Fibroblast of upper back skin (primary cell): ENCODE data around the gene SLC35G6.

Source experiments
- DNase-seq: peaks from one replicate; pipeline ENCODE4 v3.0.0-alpha.2; 2013

The SLC35G6 gene

DNA sequence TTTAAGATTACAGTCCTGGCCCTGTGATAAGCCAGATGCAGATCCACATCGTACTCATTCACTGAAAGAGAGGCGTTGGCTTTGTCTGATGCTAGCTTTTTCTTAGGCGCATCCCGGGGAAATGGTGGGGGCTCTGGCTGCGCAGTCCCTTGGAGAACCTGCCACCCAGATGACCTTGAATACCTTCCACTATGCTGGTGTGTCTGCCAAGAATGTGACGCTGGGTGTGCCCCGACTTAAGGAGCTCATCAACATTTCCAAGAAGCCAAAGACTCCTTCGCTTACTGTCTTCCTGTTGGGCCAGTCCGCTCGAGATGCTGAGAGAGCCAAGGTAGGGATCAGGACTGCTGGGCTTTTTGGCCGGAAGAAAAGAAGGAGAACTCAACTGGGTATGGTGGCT lies 26.9 kb downstream of the SLC35G6 start:
- DNase-seq: no peak

DNA sequence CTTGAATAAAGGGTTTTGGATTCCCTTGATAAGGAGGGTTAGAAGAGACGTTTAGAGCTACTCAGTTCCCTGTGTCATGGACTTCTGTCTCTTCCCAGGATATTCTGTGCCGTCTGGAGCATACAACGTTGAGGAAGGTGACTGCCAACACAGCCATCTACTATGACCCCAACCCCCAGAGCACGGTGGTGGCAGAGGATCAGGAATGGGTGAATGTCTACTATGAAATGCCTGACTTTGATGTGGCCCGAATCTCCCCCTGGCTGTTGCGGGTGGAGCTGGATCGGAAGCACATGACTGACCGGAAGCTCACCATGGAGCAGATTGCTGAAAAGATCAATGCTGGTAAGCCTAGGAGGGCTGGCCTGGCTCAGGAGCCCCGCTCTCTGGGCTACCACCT lies 27.6 kb downstream of the SLC35G6 start:
- DNase-seq: no peak

DNA sequence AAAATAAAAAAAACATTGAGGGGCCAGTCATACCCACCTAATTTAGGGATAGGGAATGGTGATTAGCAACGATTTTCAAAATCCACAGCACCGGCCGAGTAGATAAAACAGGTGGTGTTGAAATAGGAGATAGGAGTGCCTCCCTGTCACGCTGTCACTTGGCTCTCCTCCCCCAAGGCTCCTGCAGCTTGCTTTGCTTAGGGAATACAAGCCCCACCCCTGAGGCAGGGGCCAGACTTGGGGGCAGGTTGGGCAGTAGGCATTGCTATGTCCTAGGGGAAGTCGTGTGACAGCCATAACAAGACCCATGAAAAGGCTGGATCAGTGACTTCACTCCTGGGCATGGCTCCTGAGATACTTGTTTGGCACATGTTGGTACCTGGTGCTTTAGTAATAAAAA lies 28.7 kb downstream of the SLC35G6 start:
- DNase-seq: no peak

DNA sequence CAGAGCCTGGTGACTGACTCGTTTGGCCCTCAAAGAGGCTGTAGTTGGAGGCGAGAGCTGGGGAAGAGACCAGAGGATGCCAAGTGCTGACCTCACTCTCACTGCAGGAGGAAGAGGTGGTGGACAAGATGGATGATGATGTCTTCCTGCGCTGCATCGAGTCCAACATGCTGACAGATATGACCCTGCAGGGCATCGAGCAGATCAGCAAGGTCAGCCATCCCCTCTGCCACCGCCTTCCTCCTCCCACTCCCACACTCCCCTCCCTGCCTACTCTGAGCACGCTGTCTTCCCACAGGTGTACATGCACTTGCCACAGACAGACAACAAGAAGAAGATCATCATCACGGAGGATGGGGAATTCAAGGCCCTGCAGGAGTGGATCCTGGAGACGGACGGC lies 29.9 kb downstream of the SLC35G6 start:
- DNase-seq: no peak

DNA sequence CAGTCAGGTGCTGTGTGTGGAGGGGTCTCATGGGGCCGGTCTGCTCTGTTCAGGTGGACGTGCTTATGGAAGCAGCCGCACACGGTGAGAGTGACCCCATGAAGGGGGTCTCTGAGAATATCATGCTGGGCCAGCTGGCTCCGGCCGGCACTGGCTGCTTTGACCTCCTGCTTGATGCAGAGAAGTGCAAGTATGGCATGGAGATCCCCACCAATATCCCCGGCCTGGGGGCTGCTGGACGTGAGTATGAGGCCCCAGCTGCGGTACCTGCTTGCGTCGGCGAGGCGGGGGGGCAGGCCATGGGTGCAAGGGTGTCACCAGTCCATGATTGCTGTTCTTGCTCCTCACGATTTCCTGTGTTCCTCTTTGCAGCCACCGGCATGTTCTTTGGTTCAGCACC lies 30.9 kb downstream of the SLC35G6 start:
- no peak for DNase-seq

DNA sequence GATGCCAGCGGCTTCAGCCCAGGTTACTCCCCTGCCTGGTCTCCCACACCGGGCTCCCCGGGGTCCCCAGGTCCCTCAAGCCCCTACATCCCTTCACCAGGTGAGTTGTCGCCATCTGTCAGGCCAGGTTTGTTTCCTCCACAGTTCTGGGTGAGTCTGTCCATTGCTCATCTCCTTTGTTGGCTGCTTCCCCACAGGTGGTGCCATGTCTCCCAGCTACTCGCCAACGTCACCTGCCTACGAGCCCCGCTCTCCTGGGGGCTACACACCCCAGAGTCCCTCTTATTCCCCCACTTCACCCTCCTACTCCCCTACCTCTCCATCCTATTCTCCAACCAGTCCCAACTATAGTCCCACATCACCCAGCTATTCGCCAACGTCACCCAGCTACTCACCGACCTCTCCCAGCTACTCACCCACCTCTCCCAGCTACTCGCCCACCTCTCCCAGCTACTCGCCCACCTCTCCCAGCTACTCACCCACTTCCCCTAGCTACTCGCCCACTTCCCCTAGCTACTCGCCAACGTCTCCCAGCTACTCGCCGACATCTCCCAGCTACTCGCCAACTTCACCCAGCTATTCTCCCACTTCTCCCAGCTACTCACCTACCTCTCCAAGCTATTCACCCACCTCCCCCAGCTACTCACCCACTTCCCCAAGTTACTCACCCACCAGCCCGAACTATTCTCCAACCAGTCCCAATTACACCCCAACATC lies 31.7 kb downstream of the SLC35G6 start:
- no peak for DNase-seq

DNA sequence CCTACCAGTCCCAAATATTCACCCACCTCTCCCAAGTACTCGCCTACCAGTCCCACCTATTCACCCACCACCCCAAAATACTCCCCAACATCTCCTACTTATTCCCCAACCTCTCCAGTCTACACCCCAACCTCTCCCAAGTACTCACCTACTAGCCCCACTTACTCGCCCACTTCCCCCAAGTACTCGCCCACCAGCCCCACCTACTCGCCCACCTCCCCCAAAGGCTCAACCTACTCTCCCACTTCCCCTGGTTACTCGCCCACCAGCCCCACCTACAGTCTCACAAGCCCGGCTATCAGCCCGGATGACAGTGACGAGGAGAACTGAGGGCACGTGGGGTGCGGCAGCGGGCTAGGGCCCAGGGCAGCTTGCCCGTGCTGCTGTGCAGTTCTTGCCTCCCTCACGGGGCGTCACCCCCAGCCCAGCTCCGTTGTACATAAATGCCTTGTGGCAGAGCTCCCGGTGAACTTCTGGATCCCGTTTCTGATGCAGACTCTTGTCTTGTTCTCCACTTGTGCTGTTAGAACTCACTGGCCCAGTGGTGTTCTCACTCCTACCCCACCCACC lies 32.7 kb downstream of the SLC35G6 start:
- DNase-seq: no peak

DNA sequence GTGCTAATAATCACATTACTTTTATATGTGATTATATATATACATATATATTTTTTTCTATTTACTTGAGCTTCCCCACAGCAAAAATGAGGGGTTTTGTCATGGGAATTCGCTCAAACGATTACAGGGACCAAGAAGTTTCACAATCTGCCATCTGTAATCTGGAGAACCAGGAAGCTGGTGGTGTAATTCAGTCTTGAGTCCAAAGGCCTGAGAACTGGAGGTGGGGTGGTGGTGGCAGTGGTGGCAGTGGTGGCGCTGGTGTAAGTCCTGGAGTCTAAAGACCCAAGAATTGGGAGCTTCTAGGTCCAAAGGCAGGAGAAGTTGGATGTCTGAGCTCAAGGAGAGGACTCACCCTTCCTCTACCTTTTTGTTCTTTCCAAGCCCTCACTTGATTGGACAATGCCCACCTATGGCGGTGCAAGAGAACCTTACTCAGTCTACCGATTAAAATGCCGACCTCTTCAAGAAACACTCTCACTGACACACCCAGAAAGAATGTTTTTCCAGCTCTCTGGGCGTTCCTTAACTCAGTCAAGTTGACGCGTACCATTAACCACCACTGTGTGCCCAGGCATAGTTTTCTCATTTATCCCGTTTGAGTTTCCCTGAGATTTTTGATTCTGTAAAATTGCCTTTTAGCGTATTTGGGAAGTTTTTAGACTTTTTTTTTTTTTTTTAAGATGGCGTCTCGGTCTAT lies 34.8 kb downstream of the SLC35G6 start:
- DNase-seq: no peak

DNA sequence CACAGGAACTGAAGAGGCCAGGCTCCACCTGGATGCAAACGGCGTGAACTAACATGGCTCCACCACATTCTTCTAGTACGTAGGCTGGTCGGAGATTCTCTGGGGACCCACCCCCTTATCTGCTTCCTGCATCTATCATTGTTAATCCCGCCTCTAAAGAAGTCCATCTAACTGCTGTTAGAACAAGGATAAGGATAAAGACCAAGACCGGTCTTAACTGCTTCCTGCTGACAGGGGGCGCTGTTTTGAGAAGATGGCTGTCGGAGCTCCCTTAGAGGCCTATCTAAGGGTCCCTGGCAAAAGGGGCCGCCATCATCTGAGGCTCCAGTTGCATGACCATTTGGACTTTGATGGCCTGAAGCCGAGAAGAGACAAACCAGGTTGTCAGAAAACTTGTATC lies 41.8 kb downstream of the SLC35G6 start:
- no peak for DNase-seq

DNA sequence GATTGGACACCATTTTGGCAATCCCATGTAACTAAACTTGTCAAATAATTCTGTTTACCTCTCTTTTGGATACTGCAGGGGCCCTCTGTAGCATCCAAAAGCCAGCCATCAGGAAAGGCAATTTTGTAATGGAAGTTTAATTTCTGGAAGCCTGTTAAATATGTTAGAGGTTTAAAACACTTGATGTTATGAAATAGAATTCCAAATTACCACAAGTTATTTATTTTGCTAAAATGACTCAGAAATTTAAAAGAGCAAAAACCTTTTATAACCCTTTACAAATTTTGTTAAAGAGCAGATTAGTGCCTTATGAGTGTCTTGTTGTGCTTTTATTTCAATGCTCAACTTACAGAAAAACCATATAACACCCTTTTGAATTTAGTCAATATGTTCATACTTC lies 47.6 kb downstream of the SLC35G6 start:
- DNase-seq: no peak

DNA sequence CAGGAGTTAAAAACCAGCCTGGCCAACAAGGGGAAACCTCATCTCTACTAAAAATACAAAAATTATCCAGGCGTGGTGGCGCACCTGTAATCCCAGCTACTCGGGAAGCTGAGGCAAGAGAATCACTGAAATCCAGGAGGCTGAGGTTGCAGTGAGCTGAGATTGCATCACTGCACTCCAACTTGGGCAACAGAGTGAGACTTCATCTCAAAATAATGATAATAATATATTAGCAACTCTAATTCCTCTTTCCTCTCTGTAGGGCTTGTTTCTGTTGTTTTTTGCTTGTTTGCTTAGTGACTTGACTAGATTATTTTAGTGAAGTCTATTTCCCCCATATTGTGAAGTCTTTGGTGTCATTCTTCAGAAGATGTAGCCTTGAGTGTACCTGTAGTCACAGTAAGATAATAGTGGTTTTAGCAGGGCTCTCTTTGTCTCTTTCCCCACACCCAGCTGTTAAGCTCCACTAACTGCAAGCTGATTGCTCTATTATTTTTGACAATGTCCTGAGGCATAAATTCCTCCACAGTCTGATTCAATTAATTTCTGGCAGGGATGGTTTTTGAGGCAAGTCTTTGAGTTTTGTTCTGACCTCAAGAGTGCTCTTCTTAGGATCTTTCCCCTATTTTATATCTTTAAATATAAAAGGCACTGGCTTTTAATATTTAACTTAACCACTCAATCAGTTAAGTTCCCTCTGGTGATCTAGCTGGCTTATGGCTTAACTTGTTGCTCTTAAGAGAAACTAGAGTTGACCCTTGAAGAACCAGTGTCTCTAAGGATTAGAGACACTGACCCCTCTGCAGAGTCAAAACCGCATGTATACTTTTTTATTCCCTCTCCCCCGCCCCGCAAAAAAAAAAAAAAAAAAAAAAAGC lies 49.0 kb downstream of the SLC35G6 start:
- no peak for DNase-seq
